SJCRH30 (cell line): ENCODE measurements around the gene SPATA32. TPM values are rescaled to one million over a fixed set of nuclear protein-coding genes. Genes with fewer than 3 reads are reported as not detected.

ENCODE experiments used
- DNase-seq, 2 experiments: peaks; one replicate each; pipeline ENCODE4 v3.0.0-alpha.2; 2015 to 2020
- H3K27ac ChIP-seq: fragments of 250-450 bp; sonication (Bioruptor Pico); 2 replicates; pipeline ENCODE4 v1.5.1; 2020; ENCODE audit warnings: mild to moderate bottlenecking, moderate library complexity
- H3K27me3 ChIP-seq: fragments of 250-450 bp; sonication (Bioruptor Pico); 2 replicates; pipeline ENCODE4 v1.5.1; 2020; ENCODE audit warnings: mild to moderate bottlenecking, moderate library complexity
- H3K36me3 ChIP-seq: fragments of 250-450 bp; sonication (Bioruptor Pico); 2 replicates; pipeline ENCODE4 v1.5.1; 2020; ENCODE audit warnings: mild to moderate bottlenecking, moderate library complexity
- H3K4me1 ChIP-seq: fragments of 250-450 bp; sonication (Bioruptor Pico); 2 replicates; pipeline ENCODE4 v1.5.1; 2020; ENCODE audit warnings: mild to moderate bottlenecking, moderate library complexity
- H3K4me3 ChIP-seq: fragments of 250-450 bp; sonication (Bioruptor Pico); 2 replicates; pipeline ENCODE4 v1.5.1; 2020; ENCODE audit warnings: mild to moderate bottlenecking, moderate library complexity
- H3K9me3 ChIP-seq: fragments of 250-450 bp; sonication (Bioruptor Pico); replicated peaks from 2 replicates; pipeline ENCODE4 v1.5.1; 2020; ENCODE audit warnings: mild to moderate bottlenecking, moderate library complexity
- total RNA-seq: library from RNA; depleted of rRNA; stranded (reverse); fragments of >200 nt; shearing (Covaris generic); gene quantifications from 2 replicates; pipeline ENCODE4 v1.2.3, GENCODE V29; 2014

The SPATA32 gene
- total RNA-seq, 1 experiment from 2014 or later: 0.08 TPM

DNA sequence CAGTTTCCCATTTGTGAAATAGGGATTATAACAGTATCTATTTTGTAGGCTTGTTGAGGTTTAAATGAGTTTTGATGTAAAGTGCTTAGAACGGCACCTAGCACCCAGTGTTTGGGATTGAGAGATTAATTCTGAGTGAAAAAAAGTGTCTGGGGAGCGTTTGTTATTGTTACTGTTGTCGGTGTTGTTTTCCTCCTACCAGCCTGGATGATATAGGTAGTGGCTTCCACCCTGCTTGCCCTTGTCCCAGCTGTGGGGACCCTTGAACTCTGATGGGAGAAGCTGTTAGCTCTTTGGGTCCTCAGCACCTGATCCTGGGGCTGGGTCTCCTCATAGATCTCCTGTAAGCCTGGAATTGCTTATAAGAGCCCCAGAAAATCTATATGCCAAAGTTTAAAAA, 35.3 kb downstream of the SPATA32 start:
- no peaks in the 10 kb centered on the region for H3K36me3 ChIP-seq
- H3K9me3 ChIP-seq: no peaks in the 10 kb centered on the region
- H3K4me3 ChIP-seq: no peak overlapping the region
- peaks cover 43% of the 10 kb centered on the region for H3K4me1 ChIP-seq
- peaks cover 7% of the 10 kb centered on the region; the same call in 1 of the 2 replicates for H3K27me3 ChIP-seq
- H3K27ac ChIP-seq: no peak overlapping the region
- no peak for DNase-seq

DNA sequence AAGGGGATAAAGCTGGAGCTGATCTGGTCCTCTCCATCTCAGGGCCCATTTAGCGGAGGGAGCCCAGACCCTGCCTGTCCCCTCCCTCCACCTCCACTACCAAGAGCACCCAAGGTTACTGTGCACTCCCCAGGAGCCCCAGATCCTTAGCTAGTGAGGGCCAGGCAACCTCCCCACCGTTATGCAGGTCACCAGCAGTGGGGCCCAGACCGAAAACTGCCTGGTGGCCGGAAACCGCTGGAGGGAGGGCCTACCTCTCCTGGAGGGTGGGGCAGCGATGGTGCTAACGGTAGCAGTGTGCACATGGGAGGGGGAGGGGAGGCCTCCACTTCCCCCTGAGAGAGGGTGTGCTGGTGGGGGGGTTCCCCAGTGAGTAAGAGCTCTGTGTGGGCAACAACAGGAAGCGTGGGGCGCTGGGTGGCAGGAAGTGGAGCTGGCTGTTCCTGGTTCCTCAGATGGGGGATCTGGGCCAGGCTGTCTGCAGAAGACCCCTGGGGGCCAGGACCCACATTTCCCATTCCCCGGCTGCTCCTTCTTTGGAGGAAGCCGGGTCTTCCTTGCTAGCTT, 35.8 kb downstream of the SPATA32 start:
- DNase-seq: no peak
- Histone ChIP-seq H3K4me1 (peaks cover 39% of the 10 kb centered on the region), H3K9me3 (no peaks in the 10 kb centered on the region), H3K27me3 (peaks cover 9% of the 10 kb centered on the region), H3K4me3 (no peak overlapping the region), H3K36me3 (no peaks in the 10 kb centered on the region), H3K27ac (no peak overlapping the region)

DNA sequence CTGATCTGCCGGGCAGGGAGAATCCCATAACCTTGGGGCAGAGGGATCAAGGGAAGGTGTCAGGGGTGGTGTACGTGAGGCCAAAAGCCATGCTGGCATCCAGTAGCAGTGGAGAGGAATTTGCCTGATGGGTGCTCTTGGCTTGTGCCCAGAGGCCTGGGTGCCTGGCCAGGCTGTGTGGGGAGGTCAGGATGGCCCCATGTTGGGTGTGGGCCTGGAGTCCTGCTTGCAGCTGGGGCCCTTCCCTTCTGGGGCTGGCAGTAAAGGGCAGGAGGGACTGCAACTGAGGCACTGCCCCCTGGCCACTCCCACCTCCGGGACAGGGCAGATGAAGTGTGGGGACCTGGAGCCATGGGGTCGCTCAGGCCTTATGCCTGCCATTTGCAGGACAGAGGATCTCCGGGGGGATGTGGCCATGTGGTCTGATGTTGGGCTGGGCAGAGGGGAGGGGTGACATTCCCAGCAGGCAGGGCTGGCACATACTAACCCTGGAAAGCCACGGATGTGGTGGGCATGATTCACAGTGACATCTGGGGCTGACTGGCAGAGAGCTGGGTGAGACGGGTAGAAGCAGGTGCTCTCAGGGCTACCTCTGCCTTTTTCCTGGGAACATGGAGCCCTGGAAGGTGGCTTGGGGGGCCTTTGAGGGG, 36.7 kb downstream of the SPATA32 start:
- Histone ChIP-seq H3K4me3 (no peak overlapping the region), H3K36me3 (no peaks in the 10 kb centered on the region), H3K27me3 (peaks cover 18% of the 10 kb centered on the region), H3K4me1 (peaks cover 37% of the 10 kb centered on the region), H3K27ac (no peak overlapping the region), H3K9me3 (no peaks in the 10 kb centered on the region)
- peak; percentile 41 to 50 for DNase-seq

DNA sequence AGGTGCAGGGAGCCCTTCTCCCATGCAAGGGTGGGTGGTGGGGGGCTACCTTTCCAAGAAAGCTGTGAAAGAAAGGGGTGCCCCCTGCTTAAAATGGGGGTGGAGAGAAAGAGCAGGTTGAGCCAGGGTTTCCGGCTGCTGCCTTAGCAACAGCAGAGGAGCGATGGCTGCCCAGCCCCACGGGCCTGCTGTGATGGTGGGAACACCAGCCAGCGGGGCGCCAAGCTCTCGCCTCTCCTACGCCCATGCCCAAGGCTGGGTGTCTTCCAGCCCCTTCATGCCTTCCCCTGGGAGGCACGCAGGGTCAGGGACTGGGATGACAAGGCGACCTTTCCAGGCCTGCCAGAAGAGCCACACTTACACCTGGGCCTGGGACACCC, 37.2 kb downstream of the SPATA32 start:
- Histone ChIP-seq H3K4me1 (peaks cover 36% of the 10 kb centered on the region), H3K27me3 (peaks cover 20% of the 10 kb centered on the region), H3K9me3 (no peaks in the 10 kb centered on the region), H3K27ac (no peak overlapping the region), H3K4me3 (no peak overlapping the region), H3K36me3 (no peaks in the 10 kb centered on the region)
- DNase-seq: no peak

DNA sequence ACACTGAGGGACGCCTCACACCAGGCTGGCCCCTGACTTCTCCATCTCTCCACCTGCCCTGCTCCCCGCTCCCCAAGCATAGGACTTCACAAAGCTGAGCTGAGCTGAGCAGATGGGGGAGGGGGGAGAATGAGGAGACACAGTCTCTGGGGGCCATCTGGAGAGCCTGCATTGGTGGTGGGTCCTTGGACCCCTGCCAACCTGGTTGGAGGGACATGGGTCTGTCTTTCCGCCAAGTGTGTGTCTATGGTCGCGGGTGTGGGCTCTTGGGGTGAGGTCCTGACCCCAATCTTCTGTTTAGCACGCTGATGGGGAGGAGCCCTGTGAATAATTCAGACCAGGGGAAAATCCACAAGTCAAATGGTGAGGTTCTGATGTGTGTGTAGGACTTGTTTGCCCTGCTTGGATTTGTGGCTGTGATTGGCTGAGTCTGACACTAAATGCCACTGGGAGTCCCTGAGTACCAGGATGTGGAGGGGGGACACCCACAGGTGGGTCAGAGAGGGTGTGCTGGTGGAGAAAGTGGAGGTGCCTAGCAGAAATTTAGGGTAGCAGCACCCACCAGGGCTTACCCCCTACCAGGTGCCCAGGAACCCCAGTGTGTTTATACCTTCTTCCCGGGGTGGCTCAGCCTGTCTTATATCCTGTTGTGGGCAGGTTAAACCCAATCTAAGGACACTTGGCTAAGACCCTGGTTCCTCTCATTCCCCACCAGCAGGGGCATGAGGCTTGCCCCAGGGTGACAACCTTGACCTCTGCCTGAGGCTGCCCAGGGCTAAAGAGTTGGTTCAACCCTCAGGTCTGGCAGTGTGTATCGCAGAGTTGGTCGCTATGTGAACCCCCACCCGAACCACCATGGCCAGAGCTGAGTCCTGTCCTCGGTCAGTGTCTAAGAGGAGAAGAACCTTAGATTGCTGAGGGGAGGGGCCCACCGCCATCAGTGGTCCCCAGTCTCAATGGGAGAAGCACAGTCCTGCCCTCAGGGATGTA, 38.1 kb downstream of the SPATA32 start:
- H3K27me3 ChIP-seq: peaks cover 20% of the 10 kb centered on the region
- no peak overlapping the region for H3K27ac ChIP-seq
- no peaks in the 10 kb centered on the region for H3K36me3 ChIP-seq
- no peaks in the 10 kb centered on the region for H3K9me3 ChIP-seq
- H3K4me3 ChIP-seq: no peak overlapping the region
- H3K4me1 ChIP-seq: peaks cover 28% of the 10 kb centered on the region
- DNase-seq: no peak

DNA sequence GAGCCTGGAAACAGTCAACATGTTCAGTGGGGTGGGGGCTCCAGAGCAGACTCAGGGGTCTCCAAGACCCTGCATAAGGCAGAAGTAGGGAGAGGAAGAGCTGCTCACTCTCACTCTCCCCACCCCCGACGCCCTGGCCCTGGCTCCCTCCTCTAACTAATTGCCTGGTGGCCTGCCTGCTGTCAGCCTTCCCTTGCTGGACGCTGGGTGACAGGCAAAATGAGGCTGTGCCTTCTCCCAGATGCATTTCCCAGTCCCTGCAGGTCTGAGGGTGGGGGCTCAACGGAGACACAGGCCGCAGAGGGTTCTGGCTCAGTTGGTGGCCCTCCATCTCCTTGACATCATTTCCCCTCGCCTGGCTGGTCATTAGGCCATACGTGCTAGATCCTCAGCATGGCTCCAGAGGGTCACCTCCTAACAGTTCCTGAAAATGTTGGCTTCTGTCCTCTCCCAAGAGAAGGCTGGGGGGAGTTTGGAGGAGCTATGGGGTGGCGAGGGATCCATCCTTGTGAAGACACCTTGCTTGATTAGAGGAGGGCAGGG, 38.8 kb downstream of the SPATA32 start:
- H3K27ac ChIP-seq: no peak overlapping the region
- DNase-seq: no peak
- no peaks in the 10 kb centered on the region for H3K36me3 ChIP-seq
- no peaks in the 10 kb centered on the region for H3K9me3 ChIP-seq
- peaks cover 20% of the 10 kb centered on the region for H3K4me1 ChIP-seq
- H3K27me3 ChIP-seq: peaks cover 20% of the 10 kb centered on the region
- no peak overlapping the region for H3K4me3 ChIP-seq

DNA sequence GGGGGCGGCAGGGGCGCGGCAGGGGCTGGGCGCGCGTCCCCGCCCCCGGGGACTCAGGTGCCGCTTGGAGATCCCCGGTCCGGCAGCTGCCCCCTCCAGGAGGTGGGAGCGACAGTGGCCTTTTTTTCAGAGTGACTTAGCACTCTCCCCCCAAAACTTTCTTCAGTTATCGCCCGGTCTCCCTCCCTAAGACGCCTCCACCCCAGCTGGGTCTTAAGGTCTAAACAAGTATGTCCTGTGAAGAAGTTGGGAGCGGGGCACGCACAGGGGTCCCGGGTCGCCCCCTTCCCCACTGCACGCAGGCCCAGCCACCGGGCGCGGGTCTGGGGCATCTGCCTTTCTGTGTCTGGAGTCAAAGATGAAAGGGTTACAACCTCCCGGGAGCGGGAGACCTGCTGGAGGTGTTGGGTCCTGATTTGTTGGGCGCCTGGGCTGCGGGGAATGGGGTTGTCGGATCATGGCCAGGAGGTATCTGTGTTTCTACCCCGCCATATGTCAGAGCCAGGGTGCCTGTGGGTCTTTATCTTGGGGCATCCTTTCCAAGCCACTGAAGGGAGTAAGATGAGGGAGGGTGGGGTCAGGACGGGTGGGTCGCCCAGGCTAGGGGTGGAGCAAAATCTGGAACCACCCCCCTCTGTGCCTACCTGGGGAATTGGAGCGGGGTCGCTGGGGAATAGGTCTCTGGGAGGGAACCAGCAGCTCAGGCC, 39.5 kb downstream of the SPATA32 start:
- no peak overlapping the region for H3K27ac ChIP-seq

DNA sequence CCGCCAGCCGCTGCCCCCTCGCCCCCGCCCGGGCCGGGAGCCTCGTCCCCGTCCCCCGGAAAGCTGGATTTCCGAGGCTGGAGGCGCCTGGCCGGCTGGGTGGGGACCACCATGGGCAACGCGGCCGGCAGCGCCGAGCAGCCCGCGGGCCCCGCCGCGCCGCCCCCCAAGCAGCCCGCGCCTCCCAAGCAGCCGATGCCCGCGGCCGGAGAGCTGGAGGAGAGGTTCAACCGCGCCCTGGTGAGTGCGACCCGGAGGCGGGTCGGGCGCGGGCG, 39.9 kb downstream of the SPATA32 start:
- Histone ChIP-seq H3K4me3 (peak overlapping the region; percentile 57), H3K9me3 (no peaks in the 10 kb centered on the region), H3K27ac (no peak overlapping the region), H3K36me3 (no peaks in the 10 kb centered on the region), H3K4me1 (peaks cover 17% of the 10 kb centered on the region), H3K27me3 (peaks cover 20% of the 10 kb centered on the region)
- DNase-seq: no peak

More for the DNA sequence above, 39.5 kb downstream of the SPATA32 start:
- H3K4me1 ChIP-seq: peaks cover 17% of the 10 kb centered on the region
- peaks cover 20% of the 10 kb centered on the region for H3K27me3 ChIP-seq
- H3K4me3 ChIP-seq: peak overlapping the region; percentile 57
- DNase-seq: no peak
- no peaks in the 10 kb centered on the region for H3K36me3 ChIP-seq
- H3K9me3 ChIP-seq: no peaks in the 10 kb centered on the region

DNA sequence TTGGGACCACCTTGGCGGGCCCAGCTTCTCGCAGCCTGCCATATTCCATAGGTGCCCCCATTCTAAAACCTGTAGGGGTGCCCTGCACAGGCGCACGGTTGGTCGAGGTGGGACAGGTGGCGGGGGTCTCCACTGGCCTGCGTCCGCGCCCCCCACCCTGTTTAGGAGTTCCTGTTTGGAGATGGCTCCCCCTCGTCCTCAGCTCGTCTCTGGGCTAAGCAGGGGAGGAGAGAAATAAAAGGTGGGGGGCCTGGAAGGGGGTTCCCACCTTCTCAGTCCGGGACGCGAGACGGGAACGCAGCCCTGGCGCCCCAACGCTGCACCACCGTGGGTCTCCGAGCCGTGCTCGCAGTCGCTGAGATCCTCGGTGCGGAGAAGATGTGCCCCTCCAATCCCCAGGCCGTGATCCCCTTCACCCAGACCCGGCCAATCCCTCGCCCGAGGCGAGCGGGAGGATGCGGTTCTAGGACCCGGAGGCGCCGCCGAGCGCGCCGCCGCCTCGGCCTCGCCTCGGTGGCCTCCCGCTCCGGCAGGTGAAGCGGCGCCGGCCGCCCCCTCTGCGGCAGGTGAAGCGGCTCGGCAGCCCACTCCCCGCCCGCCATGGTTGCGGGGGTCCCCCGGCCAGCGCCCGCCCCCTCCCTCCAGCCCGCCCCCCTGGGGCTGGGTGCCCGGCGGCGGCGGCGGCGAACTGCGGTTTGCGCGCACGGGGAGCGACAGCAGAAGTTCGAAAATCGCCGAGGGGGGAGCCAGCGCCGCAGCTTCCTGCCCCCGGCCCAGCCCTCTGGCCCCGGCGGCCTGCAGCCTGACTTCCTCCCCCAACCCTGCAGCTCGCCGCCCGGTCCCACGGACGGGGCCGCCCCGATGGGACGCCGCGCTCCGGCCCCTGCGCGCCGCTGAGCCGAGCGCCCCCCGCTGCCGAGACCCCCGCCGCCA, 40.5 kb downstream of the SPATA32 start, which contains the start of gene FMNL1:
Gene FMNL1 (plus strand): TSS at position 805 of the 933 bp plus-strand sequence. CDS start 240 bp downstream, outside the sequence.
- H3K4me1 ChIP-seq: peaks cover 16% of the 10 kb centered on the region
- no peaks in the 10 kb centered on the region for H3K36me3 ChIP-seq
- H3K27ac ChIP-seq: no peak within 1 kb of the TSS
- DNase-seq: no peak
- H3K27me3 ChIP-seq: peaks cover 20% of the 10 kb centered on the region
- H3K4me3 ChIP-seq: peak within 1 kb of the TSS; percentile 57
- no peaks in the 10 kb centered on the region for H3K9me3 ChIP-seq

DNA sequence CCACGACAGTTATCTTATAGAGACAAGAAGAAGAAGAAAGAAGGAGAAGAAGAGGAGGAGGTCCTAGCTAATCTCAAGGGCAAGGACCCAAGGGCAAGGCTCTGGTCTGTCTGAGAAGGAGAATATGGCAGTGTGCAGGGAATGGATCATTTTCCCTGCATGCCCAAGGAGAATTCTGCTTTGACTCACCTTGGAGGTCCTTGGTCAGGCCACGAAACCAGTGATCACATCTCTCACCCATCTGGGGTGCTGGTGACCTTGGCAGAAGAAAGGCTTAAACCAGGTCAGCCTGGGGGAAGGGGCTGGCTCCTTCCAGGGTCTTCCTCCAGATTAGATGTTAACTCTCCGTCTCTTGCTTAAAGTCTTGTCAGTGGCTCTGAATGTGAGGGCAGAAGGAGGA, 41.8 kb downstream of the SPATA32 start:
- Histone ChIP-seq H3K4me3 (no peak overlapping the region), H3K36me3 (no peaks in the 10 kb centered on the region), H3K27me3 (peaks cover 20% of the 10 kb centered on the region), H3K27ac (no peak overlapping the region), H3K9me3 (no peaks in the 10 kb centered on the region), H3K4me1 (peaks cover 4% of the 10 kb centered on the region)
- DNase-seq: no peak

DNA sequence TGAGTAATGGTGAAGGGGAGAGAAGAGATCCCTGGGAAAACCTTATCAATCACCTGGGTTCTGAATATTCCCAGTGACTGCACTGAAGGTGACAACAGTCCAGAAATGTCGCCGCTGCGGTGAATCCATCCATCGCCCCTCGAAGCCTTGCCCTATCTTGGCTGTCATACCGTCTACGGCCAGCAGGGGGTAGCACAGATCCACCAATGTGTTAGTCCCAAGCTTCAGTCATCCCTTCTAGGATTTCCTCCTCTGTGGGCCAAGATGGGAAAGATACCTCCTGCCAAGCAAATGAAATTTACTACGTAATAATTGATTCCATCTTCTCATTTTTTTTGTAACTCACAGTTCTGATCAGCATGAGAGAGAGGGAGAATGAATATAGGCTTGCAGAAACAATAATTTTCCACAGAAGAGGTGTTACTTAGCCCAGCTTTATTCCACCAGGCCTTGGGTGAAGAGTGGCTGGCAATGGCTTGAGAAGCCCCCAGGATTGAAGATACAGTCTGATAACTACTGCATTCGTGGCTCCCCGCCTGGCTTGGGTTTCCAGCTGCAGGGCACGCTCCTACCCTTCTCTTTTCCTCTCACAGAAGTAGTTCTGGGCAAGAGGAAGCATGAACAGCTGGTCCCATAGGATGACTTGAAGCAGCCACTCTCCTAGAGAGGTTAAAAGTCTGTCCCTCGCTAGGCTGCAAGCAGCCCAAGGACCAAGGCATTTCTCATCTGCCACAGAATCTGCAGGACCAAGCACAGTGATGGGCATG, 42.8 kb downstream of the SPATA32 start:
- no peaks in the 10 kb centered on the region for H3K36me3 ChIP-seq
- no peaks in the 10 kb centered on the region for H3K9me3 ChIP-seq
- no peak overlapping the region for H3K27ac ChIP-seq
- no peak overlapping the region for H3K4me3 ChIP-seq
- no peaks in the 10 kb centered on the region for H3K4me1 ChIP-seq
- DNase-seq: peak; percentile 74 to 92
- peaks cover 20% of the 10 kb centered on the region for H3K27me3 ChIP-seq
